NCI-H2081 (cell line): ENCODE measurements around the gene CCR3.

ENCODE experiments used
- DNase-seq, 2 experiments: peaks; one replicate each; lab custom pipeline; 2025; lab: John Stamatoyannopoulos, UW

CCR3 gene

GRCh38 chr3:46221391-46221790, 20.9 kb upstream of the CCR3 start:
- no peak for DNase-seq

GRCh38 chr3:46221938-46222337, 20.3 kb upstream of the CCR3 start:
- DNase-seq = no peak

DNA sequence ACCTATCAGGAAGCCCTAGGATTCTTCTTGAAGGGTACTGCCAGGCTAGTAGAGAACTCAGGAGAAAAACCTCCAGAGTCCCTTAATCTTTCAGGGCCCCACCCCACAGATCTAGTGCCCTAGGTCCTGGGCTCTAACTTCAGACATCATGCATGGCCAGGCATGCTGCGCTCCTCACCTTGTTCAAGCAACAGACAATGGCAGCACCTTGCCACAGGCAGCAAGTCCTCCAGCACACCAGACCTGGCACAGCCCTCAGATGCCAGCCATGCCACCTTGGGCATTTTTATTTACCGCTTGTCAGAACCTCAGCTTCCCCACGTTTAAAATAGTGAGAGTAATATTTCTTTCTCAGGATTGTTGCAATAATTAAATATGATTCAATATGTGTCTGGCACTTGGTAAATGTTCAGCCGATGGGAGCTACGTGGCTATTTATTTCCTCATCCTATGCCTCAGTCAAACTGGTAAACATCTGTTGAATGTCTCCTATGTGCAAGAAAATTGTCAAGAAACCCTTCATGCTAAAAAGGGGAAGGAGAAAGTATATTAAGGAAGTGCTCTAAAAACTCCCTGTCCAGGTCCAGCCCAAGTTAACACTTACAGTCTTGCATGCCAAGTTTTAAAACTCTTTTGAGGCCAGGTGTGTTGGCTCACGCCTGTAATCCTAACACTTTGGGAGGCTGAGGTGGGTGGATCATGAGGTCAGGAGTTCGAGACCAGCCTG, 19.7 kb upstream of the CCR3 start:
- DNase-seq = no peak

- no peak for DNase-seq
Measured at GRCh38 chr3:46228260-46229242, 13.7 kb upstream of the CCR3 start.

DNA sequence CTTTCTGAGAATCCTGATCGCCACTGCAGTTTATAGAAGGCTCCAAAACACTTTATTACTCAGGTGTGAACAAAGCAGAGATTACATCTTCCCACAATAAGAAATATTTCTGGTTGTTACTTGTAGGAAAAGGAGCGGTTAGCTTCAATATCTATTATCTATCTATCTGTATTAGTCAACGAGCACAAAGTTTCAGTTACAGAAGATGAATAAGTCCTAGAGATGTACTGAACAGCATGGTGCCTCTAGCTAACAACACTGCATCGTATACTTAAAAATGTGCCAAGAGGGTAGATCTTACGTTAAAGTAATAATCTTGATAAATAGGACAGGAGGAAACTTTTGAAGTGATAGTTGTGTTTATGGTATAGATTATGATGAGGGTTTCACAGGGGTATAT, 10.9 kb upstream of the CCR3 start:
- no peak for DNase-seq

GRCh38 chr3:46233194-46233593, 9.1 kb upstream of the CCR3 start:
- DNase-seq = no peak

DNA sequence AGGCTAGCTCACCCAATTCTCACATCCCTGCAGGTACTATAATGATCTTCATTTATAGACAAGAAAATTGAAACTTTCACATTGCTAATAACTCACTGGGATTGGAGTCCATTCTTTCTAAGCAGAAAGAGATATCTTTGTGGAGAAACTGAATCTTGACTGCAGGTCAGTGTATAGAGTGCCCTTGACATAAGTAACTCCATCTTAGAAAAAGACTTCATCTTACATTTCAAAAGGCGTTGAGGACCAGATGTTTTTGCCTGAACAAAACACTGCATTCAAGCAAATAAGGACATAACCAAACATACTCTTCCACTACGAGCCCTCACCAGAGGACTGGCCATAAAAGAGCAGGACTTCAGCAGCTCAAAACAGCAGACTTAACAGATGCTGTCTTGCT, 6.8 kb upstream of the CCR3 start:
- DNase-seq = no peak

DNA sequence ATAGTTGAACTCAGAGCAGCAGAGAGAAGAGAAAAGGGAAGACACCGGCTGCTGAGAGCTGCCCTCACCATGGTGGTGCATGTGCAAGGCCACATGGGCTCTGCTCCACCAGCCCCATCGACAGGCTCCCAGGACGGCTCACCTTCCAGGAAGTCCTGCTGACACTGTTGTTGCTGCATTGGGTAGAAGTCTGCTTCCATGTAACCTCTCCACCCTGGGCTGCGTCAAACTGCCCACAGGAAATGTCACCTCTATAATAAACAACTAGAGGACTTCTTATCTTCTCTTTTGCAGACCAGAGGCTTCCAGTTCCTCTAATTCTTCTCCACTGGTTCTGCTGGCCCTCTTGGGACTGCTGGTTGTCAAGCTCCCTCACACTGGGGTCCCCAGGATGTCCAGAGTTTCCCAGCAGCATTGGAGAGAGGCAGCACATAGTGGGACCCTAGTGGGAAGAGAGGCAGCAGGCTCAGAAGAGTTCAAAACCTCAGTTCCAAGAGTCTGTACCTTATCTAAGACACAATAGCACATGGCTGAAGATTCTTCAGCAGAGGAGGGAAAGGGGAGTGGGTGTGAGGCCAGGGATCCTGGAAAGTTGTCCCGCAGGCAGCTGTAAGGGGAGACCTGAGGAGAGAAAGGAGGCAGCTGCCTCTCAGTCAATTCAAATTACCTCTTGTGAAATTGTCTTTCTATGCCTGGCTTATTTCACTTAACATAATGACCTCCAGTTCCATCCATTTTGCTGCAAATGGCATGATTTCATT, 5.8 kb upstream of the CCR3 start:
- no peak for DNase-seq

DNA sequence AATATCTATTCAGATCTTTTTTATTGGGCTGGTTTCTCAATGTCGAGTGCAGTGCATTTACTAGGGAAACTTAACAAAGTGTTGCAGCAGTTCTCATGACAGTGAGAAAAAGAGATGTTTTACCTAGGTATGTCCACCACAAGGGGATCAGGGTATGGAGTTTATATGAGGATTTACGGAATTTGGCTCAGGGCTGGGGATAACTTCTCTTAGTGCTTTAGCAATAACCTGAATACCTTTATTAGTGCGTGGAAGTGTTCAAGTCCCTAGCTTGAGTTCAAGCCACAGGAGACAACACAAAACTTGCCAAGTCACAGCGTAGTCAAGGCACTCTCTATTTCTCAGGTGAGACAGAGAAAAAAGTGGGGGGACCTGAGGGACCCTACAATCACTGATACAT, 3.9 kb upstream of the CCR3 start:
- DNase-seq = no peak

DNA sequence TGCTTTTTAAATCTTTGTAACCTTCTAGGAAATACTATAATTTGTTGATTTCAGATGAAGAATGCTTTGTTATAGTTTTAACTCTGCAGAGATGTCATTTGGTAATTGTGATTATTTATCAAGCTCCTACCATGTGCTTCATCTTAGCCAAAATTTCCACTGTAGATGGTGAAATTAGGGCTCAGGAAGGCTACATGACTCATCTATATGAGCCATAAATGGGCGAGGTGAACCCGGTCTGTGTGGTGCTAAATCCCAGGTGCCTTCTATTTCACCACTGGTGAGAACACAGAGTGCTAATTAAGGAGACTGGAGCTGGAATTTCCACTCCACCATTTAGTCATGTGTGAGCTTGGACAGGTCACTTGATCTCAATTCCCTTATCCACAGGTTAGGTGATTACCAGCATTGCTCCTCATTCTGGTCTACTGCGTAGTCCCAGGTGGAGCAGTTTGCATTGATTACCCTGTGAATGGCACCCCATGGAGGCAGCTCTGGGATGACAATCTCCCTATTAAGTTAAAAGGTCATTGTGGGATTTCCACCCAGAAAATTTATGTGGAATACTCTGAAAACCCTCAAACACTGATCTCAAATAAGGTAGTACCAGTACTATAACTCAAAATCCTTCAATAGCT, 2.8 kb upstream of the CCR3 start:
- DNase-seq = no peak

- no peak for DNase-seq
Measured at GRCh38 chr3:46239952-46240351, 2.3 kb upstream of the CCR3 start.

GRCh38 chr3:46243560-46243959, 1.3 kb downstream of the CCR3 start:
- no peak for DNase-seq

GRCh38 chr3:46245146-46245545, 2.9 kb downstream of the CCR3 start:
- no peak for DNase-seq

DNA sequence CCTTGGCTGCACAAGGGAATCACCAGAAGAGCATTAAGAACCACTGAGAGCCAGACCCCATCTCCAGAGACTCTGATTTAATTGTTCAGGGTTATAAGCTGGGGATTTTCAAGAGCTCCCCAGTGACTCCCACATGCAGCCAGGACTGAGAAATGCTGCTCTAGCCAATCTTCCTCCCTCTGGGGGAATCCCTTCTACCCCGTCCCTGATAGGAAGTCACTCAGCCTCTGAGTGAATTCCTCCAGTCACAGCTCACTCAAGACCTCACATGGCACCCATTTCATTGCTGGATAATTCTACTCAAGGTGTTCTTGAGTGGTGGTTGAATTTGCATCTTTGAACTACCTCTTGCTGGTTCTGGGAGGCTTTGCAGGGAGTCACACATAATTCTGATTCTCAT, 10.7 kb downstream of the CCR3 start:
- no peak for DNase-seq

DNA sequence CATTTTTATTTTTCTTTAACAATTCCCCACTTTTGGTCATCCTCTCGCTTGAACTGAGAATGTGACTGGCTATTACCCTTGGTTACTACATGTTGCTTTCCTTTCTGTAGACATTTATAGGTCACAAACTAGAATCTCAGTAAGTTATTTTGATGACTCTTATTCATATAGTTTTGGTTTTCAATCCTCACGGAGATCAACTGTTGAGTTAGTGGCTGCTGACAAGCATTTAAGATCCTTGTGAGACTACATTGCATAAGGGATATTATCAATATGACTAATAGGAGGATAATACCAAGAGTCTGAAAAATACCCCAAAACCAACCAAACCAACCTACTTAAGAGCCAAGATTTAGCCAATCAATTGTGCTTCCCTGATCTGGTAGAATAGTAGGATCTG, 16.3 kb downstream of the CCR3 start:
- DNase-seq = no peak

DNA sequence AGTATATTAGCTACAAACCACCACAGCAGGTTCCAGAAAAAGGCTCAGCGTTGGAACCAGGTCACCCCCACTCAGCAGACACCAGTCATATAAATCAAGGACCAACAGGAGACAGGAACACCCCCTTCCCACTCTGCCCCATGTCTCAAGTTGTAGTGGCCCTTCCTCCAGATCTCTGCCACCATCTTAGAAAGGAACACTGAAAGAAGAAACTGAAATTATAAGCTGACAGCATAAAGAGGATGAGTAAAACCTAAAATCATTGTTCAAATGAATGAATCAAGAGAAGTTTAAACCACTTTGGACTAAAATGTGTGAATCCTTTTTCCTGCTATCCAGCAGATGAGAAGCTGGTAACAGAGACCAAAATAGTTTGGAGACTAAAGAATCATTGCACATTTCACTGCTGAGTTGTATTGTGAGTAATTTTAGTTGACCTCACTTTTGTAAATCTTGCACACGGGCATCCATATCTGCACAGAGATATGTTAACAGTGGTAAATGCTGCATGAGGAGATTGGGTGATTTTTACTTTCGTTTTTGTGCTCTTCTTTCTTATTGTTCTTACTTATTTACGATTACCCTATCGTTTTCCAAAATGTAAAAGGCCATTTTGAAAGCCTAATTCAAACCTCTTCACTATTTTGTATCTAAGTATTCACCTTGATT, 19.8 kb downstream of the CCR3 start:
- DNase-seq = no peak

GRCh38 chr3:46264002-46264401, 21.7 kb downstream of the CCR3 start:
- no peak for DNase-seq

DNA sequence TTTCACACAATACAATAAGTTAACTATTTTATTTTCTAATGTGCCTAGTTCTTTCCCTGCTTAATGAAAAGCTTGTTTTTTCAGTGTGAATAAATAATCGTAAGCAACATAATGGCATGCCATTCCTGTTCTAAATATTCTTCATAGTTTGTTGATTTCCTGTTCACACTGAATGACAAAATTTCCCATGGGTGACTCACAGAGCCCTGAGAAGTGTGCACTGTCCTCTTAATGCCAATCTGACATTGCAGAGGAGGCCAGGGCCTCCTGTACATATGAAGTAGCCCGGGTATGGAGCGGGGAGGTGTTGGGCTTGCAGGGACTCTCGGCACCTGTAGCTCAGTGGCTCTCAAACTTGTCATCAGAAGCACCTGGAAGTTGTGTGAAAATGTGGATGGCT, 24.3 kb downstream of the CCR3 start:
- no peak for DNase-seq

GRCh38 chr3:46269556-46269955, 27.3 kb downstream of the CCR3 start:
- DNase-seq = no peak

- DNase-seq = no peak
Measured at GRCh38 chr3:46270474-46270873, 28.2 kb downstream of the CCR3 start.

DNA sequence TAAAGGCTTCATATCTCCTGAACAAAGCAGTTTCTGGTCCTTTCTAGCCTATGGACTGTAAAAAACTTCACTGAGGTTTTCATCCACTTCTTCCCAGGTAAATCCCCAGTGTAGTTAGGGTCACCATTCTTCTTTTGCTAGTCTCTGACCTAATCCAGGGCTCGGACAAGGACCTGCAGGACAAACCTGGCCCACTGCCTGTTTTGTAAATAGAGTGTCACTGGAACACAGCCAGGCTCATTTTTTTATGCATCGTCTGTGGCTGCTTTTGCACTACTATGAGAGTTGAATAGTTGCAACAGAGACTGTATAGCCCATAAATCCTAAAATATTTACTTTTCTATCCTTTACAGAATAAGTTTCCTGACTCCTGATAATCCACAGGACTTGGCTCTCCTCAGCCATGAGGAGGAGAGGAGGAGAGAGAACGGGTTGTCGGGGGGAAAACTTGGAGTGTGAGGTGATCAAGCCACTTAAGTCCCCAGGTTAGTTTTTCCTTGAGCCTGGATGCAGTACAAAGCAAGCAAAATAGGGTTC, 29.0 kb downstream of the CCR3 start:
- DNase-seq = no peak
